A549 (cell line): ENCODE measurements around the gene PDPR. TPM values are rescaled to one million over a fixed set of nuclear protein-coding genes. Genes with fewer than 3 reads are reported as not detected.
"Not testable (repeated sequence)": the region's sequence is repeated elsewhere in the genome, so short reads cannot be mapped to it uniquely, and the experiment has no call there.

Source experiments
- ATAC-seq, 2 experiments: fragments of 200-7000 bp in 1 of 2; fragments of >200 bp in 1 of 2; cut with Nextera tagmentation in 1 of 2; cut with Tn5 transposase in 1 of 2; 3 replicates each; pipeline versions ENCODE4 v1.8.0 to v1.9.1; 2018 to 2020; ENCODE audit warnings: mild to moderate bottlenecking in 1 of 2, moderate library complexity in 1 of 2
- CTCF ChIA-PET: fragments of 300-600 bp; sonication (Branson Sonifier 250); formaldehyde crosslinking; extraction: SDS; loops from one replicate; lab custom pipeline; 2021; ENCODE audit warnings: antibody characterized with exemption, inconsistent platforms; lab: Yijun Ruan, JAX
- POLR2A ChIA-PET: fragments of 350-600 bp; formaldehyde crosslinking; extraction: SDS; loops from one replicate; lab custom pipeline; 2021; ENCODE audit warnings: antibody characterized with exemption, inconsistent platforms; lab: Yijun Ruan, JAX
- DNase-seq, 2 experiments: peaks; one replicate each; pipeline versions ENCODE4 v3.0.0 to v3.0.0-alpha.2; 2011 to 2016; ENCODE audit warnings: low read depth in 1 of 2, low spot score in 1 of 2
- FAIRE-seq: peaks from 2 replicates; lab custom pipeline; 2011; peaks lifted over from hg19 to GRCh38; lab: Jason Lieb, UNC
- H3K27ac ChIP-seq, 2 experiments: fragments of >200 bp; sonication (Bioruptor Twin); formaldehyde crosslinking; 3 replicates each; pipeline ENCODE4 v1.5.1; 2016 to 2017
- H3K4me1 ChIP-seq: fragments of >200 bp; sonication (Bioruptor Twin); formaldehyde crosslinking; 3 replicates; pipeline ENCODE4 v1.6.1; 2016
- H3K4me2 ChIP-seq: fragments of >200 bp; sonication (Bioruptor Twin); formaldehyde crosslinking; 3 replicates; pipeline ENCODE4 v1.6.1; 2016
- H3K4me3 ChIP-seq: fragments of >200 bp; sonication (Bioruptor Twin); formaldehyde crosslinking; 3 replicates; pipeline ENCODE4 v1.5.1; 2016
- H3K9me3 ChIP-seq: fragments of >200 bp; sonication (Bioruptor Twin); formaldehyde crosslinking; 3 replicates; pipeline ENCODE4 v1.6.1; 2016
- CEBPB ChIP-seq, 2 experiments: fragments of >200 bp in 1 of 2; sonication (Bioruptor Twin) in 1 of 2; formaldehyde crosslinking in 1 of 2; IDR thresholded peaks; 2 replicates each; pipeline ENCODE4 v1.6.1; 2012 to 2016
- MAFK ChIP-seq: fragments of 450-650 bp; IDR thresholded peaks from 2 replicates; pipeline ENCODE4 v1.6.1; 2014; ENCODE audit not compliant: partially characterized antibody
- WGBS: methylation state at CpG from one replicate; pipeline ENCODE4 v1.1.6; 2017; ENCODE audit errors: missing lambda C conversion rate; 5-methylcytosine and 5-hydroxymethylcytosine counted together
- polyA plus RNA-seq, 4 experiments: library from polyadenylated mRNA; depleted of rRNA in 3 of 4; stranded (reverse); fragments of >200 nt; fragmentation: RNase III in 1 of 4; extraction: RNeasy Plus Mini Kit Qiagen cat#74134 plus additional on column Dnase treatment in 1 of 4; gene quantifications; 2 replicates in 3 of 4; 3 replicates in 1 of 4; pipeline ENCODE4 v1.2.3, GENCODE V29; 2011 to 2017

PDPR gene
- polyA plus RNA-seq, 2 of the 4 experiments (the other 2 are of a cell fraction), result 13.7 to 25.6 TPM

- FAIRE-seq, POLR2A ChIA-PET, H3K4me2 ChIP-seq, ATAC-seq, H3K4me1 ChIP-seq, H3K4me3 ChIP-seq, H3K9me3 ChIP-seq, H3K27ac ChIP-seq, CTCF ChIA-PET, DNase-seq: not testable (repeated sequence)
- TF ChIP-seq MAFK (peak; percentile 67), CEBPB (IDR thresholded peaks at IDR 0.05) (peak in 1 of 2 experiments; percentile 47; a peak in 2 of 4 replicates)
- WGBS, result 86% methylated on average over 15 of the region's 15 CpGs
Observed at GRCh38 chr16:70109583-70110279, 4.4 kb upstream of the PDPR start.

- ATAC-seq, H3K9me3 ChIP-seq, POLR2A ChIA-PET, H3K4me1 ChIP-seq, H3K4me3 ChIP-seq, CTCF ChIA-PET, DNase-seq, H3K27ac ChIP-seq, FAIRE-seq, H3K4me2 ChIP-seq: not testable (repeated sequence)
- WGBS, result 86% methylated on average over 6 of the region's 6 CpGs
Observed at GRCh38 chr16:70112162-70112561, 2.0 kb upstream of the PDPR start.

- DNase-seq, H3K4me1 ChIP-seq, FAIRE-seq, H3K9me3 ChIP-seq, POLR2A ChIA-PET, CTCF ChIA-PET: not testable (repeated sequence)
- ATAC-seq, result peak; percentile 70 to 74
- H3K4me3 ChIP-seq, result peak overlapping the region; percentile 53
- peak overlapping the region in 1 of 2 experiments; percentile 92; a peak in 4 of 6 replicates for H3K27ac ChIP-seq
- H3K4me2 ChIP-seq, result peak overlapping the region; percentile 86
- 23% methylated on average over 3 of the region's 15 CpGs for WGBS
Observed at GRCh38 chr16:70113599-70113981, 542 bp upstream of the PDPR start.

- ATAC-seq, FAIRE-seq, H3K4me1 ChIP-seq, POLR2A ChIA-PET, H3K4me2 ChIP-seq, H3K27ac ChIP-seq, CTCF ChIA-PET, H3K9me3 ChIP-seq, H3K4me3 ChIP-seq, DNase-seq: not testable (repeated sequence)
- 89% methylated on average over 6 of the region's 6 CpGs for WGBS
Observed at GRCh38 chr16:70118354-70118753, 4.2 kb downstream of the PDPR start.

- H3K9me3 ChIP-seq, ATAC-seq, CTCF ChIA-PET, FAIRE-seq, H3K27ac ChIP-seq, H3K4me2 ChIP-seq, H3K4me3 ChIP-seq, POLR2A ChIA-PET, DNase-seq, H3K4me1 ChIP-seq: not testable (repeated sequence)
- WGBS, result 89% methylated on average over 3 of the region's 3 CpGs
Observed at GRCh38 chr16:70118776-70119175, 4.6 kb downstream of the PDPR start.

- H3K27ac ChIP-seq, H3K4me2 ChIP-seq, POLR2A ChIA-PET, FAIRE-seq, ATAC-seq, H3K4me3 ChIP-seq, H3K9me3 ChIP-seq, CTCF ChIA-PET, H3K4me1 ChIP-seq, DNase-seq: not testable (repeated sequence)
- 94% methylated on average over 8 of the region's 8 CpGs for WGBS
Observed at GRCh38 chr16:70120398-70120797, 6.3 kb downstream of the PDPR start.

- H3K4me3 ChIP-seq, H3K4me2 ChIP-seq, ATAC-seq, FAIRE-seq, POLR2A ChIA-PET, H3K27ac ChIP-seq, H3K4me1 ChIP-seq, DNase-seq, H3K9me3 ChIP-seq: not testable (repeated sequence)
- CTCF ChIA-PET, result interaction anchor here (0.6 to 0.7 kb wide), 2 partner anchors 143 to 798 kb away, joined by 3 read pairs; no protein-coding TSS in a partner anchor
- whole genome bisulfite sequencing, result 88% methylated on average over 14 of the region's 14 CpGs
Observed at GRCh38 chr16:70123822-70124221, 9.7 kb downstream of the PDPR start.

- FAIRE-seq, CTCF ChIA-PET, ATAC-seq, H3K4me3 ChIP-seq, DNase-seq, POLR2A ChIA-PET, H3K9me3 ChIP-seq, H3K4me1 ChIP-seq, H3K27ac ChIP-seq, H3K4me2 ChIP-seq: not testable (repeated sequence)
- 90% methylated on average over 11 of the region's 11 CpGs for WGBS
Observed at GRCh38 chr16:70126226-70126625, 12.1 kb downstream of the PDPR start.

- H3K27ac ChIP-seq, H3K4me2 ChIP-seq, H3K4me3 ChIP-seq, H3K9me3 ChIP-seq, FAIRE-seq, DNase-seq, POLR2A ChIA-PET, H3K4me1 ChIP-seq: not testable (repeated sequence)
- ATAC-seq, result 0 out of 6 replicates have a peak, but pooled peaks of 1 of the 2 experiments have one; percentile 35
- 96% methylated on average over 5 of the region's 5 CpGs for WGBS
- CTCF ChIA-PET, result interaction anchor here (0.6 kb wide), 1 partner anchor 1841 kb away, joined by 3 read pairs; no protein-coding TSS in a partner anchor
Observed at GRCh38 chr16:70127706-70128105, 13.6 kb downstream of the PDPR start.

- CTCF ChIA-PET, H3K4me3 ChIP-seq, H3K4me2 ChIP-seq, FAIRE-seq, ATAC-seq, H3K4me1 ChIP-seq, POLR2A ChIA-PET, DNase-seq, H3K27ac ChIP-seq, H3K9me3 ChIP-seq: not testable (repeated sequence)
- 92% methylated on average over 8 of the region's 10 CpGs for WGBS
Observed at GRCh38 chr16:70128844-70129243, 14.7 kb downstream of the PDPR start.

GRCh38 chr16:70135796-70136195 is 21.7 kb downstream of the PDPR start:
- H3K4me3 ChIP-seq, H3K4me2 ChIP-seq, H3K4me1 ChIP-seq, DNase-seq, H3K9me3 ChIP-seq, FAIRE-seq, H3K27ac ChIP-seq, ATAC-seq, POLR2A ChIA-PET: not testable (repeated sequence)
- 94% methylated on average over 8 of the region's 8 CpGs for WGBS
- CTCF ChIA-PET, result interaction anchor here (1.0 kb wide), 2 partner anchors 23 to 27 kb away, joined by 3 to 4 read pairs; no protein-coding TSS in a partner anchor
